H9 (cell line): ENCODE measurements around the gene MCRIP2. TPM values are rescaled to one million over a fixed set of nuclear protein-coding genes. Genes with fewer than 3 reads are reported as not detected.
A peak's percentile ranks its signal among the peaks of the same experiment; 100 is the strongest.

ENCODE experiments used
- DNase-seq: peaks from one replicate; pipeline ENCODE4 v3.0.0-alpha.2; 2017
- H2AFZ ChIP-seq: one replicate; pipeline ENCODE4 v1.6.1; 2013; ENCODE audit warnings: mild to moderate bottlenecking, low read length, control low read depth, moderate library complexity
- H2AK5ac ChIP-seq: 2 replicates; pipeline ENCODE4 v1.6.1; 2013; ENCODE audit warnings: low read length, control low read depth, mixed read lengths; ENCODE audit not compliant: insufficient read length
- H2BK120ac ChIP-seq: one replicate; pipeline ENCODE4 v1.6.1; 2013; ENCODE audit warnings: low read depth, mild to moderate bottlenecking, low read length, control low read depth, inconsistent platforms; ENCODE audit not compliant: poor library complexity, severe bottlenecking
- H2BK12ac ChIP-seq: 2 replicates; pipeline ENCODE4 v1.6.1; 2013; ENCODE audit warnings: low read length, control low read depth, mixed read lengths, low read depth; ENCODE audit not compliant: insufficient read length
- H2BK15ac ChIP-seq: 2 replicates; pipeline ENCODE4 v1.6.1; 2013; ENCODE audit warnings: low read depth, low read length, control low read depth
- H2BK20ac ChIP-seq: one replicate; pipeline ENCODE4 v1.6.1; 2013; ENCODE audit warnings: low read depth, mild to moderate bottlenecking, low read length, control low read depth, inconsistent platforms; ENCODE audit not compliant: poor library complexity, severe bottlenecking
- H2BK5ac ChIP-seq: 2 replicates; pipeline ENCODE4 v1.6.1; 2013; ENCODE audit warnings: low read length, control low read depth, mixed read lengths; ENCODE audit not compliant: insufficient read length
- H3K14ac ChIP-seq: 2 replicates; pipeline ENCODE4 v1.6.1; 2013; ENCODE audit warnings: low read length, control low read depth; ENCODE audit not compliant: insufficient read depth
- H3K18ac ChIP-seq: 2 replicates; pipeline ENCODE4 v1.6.1; 2013; ENCODE audit warnings: low read depth, mild to moderate bottlenecking, mixed read lengths, low read length, control low read depth; ENCODE audit not compliant: insufficient read length
- H3K23ac ChIP-seq: 2 replicates; pipeline ENCODE4 v1.6.1; 2013; ENCODE audit warnings: low read length, control low read depth, mixed read lengths, low read depth; ENCODE audit not compliant: insufficient read length
- H3K23me2 ChIP-seq: 2 replicates; pipeline ENCODE4 v1.6.1; 2013; ENCODE audit warnings: low read depth, mild to moderate bottlenecking, mixed read lengths, low read length, control low read depth; ENCODE audit not compliant: insufficient read length, poor library complexity, severe bottlenecking
- H3K27ac ChIP-seq: 2 replicates; pipeline ENCODE4 v1.5.1; 2013; ENCODE audit warnings: low read length, control low read depth, mixed read lengths, low read depth; ENCODE audit not compliant: insufficient read length
- H3K27me3 ChIP-seq: 2 replicates; pipeline ENCODE4 v1.6.1; 2013; ENCODE audit warnings: low read length, control low read depth, inconsistent platforms; ENCODE audit not compliant: insufficient read depth
- H3K4ac ChIP-seq: 2 replicates; pipeline ENCODE4 v1.6.1; 2013; ENCODE audit warnings: low read depth, mild to moderate bottlenecking, control low read depth, inconsistent platforms, low read length, moderate library complexity
- H3K4me1 ChIP-seq: 2 replicates; pipeline ENCODE4 v1.6.1; 2013; ENCODE audit warnings: low read length, control low read depth, inconsistent platforms; ENCODE audit not compliant: insufficient read depth
- H3K4me2 ChIP-seq: 2 replicates; pipeline ENCODE4 v1.6.1; 2013; ENCODE audit warnings: low read length, control low read depth, mixed read lengths; ENCODE audit not compliant: insufficient read length, insufficient read depth
- H3K56ac ChIP-seq: 2 replicates; pipeline ENCODE4 v1.6.1; 2013; ENCODE audit warnings: low read depth, mild to moderate bottlenecking, mixed read lengths, low read length, control low read depth; ENCODE audit not compliant: insufficient read length
- H3K79me1 ChIP-seq: 2 replicates; pipeline ENCODE4 v1.6.1; 2013; ENCODE audit warnings: low read depth, mild to moderate bottlenecking, moderate library complexity, low read length, control low read depth, inconsistent platforms; ENCODE audit not compliant: insufficient read depth, poor library complexity, severe bottlenecking
- H3K79me2 ChIP-seq: 2 replicates; pipeline ENCODE4 v1.6.1; 2013; ENCODE audit warnings: low read length, control low read depth, inconsistent platforms; ENCODE audit not compliant: insufficient read depth
- H3K9ac ChIP-seq: 2 replicates; pipeline ENCODE4 v1.6.1; 2013; ENCODE audit warnings: low read length, control low read depth, mixed read lengths; ENCODE audit not compliant: insufficient read length; ENCODE audit errors: extremely low read depth
- H3K9me3 ChIP-seq: one replicate; pipeline ENCODE4 v1.6.1; 2013; ENCODE audit warnings: low read depth, low read length, inconsistent platforms; ENCODE audit not compliant: control insufficient read depth
- H3T11ph ChIP-seq: one replicate; pipeline ENCODE4 v1.6.1; 2013; ENCODE audit warnings: mild to moderate bottlenecking, low read length, control low read depth, inconsistent platforms
- H4K20me1 ChIP-seq: one replicate; pipeline ENCODE4 v1.6.1; 2013; ENCODE audit not compliant: control insufficient read depth, insufficient read length, insufficient read depth
- H4K5ac ChIP-seq: 2 replicates; pipeline ENCODE4 v1.6.1; 2013; ENCODE audit warnings: low read depth, mild to moderate bottlenecking, mixed read lengths, low read length, control low read depth; ENCODE audit not compliant: insufficient read length
- H4K8ac ChIP-seq: replicated peaks from 2 replicates; pipeline ENCODE4 v1.6.1; 2013; ENCODE audit warnings: low read length, control low read depth, mixed read lengths, low read depth; ENCODE audit not compliant: insufficient read length
- H4K91ac ChIP-seq: 2 replicates; pipeline ENCODE4 v1.6.1; 2013; ENCODE audit warnings: low read depth, mild to moderate bottlenecking, moderate library complexity, mixed read lengths, low read length, control low read depth; ENCODE audit not compliant: insufficient read length
- H3K27ac Mint-ChIP-seq, 3 experiments: 2 replicates in 2 of 3; 3 replicates in 1 of 3; pipeline ENCODE4 v1.8.0; 2020 to 2021; ENCODE audit warnings: mixed read lengths in 3 of 3, mild to moderate bottlenecking in 1 of 3, moderate library complexity in 1 of 3
- H3K27me3 Mint-ChIP-seq: 2 replicates; pipeline ENCODE4 v1.8.0; 2021; ENCODE audit warnings: low read depth, mild to moderate bottlenecking, moderate library complexity, mixed read lengths
- H3K36me3 Mint-ChIP-seq, 3 experiments: 2 replicates in 2 of 3; 3 replicates in 1 of 3; pipeline ENCODE4 v1.8.0; 2020 to 2021; ENCODE audit warnings: low read depth in 3 of 3, mixed read lengths in 3 of 3; ENCODE audit not compliant: insufficient read depth in 1 of 3
- H3K4me1 Mint-ChIP-seq, 2 experiments: 2 replicates each; pipeline ENCODE4 v1.8.0; 2020; ENCODE audit warnings: mixed read lengths in 2 of 2
- H3K4me3 Mint-ChIP-seq, 2 experiments: 2 replicates in 1 of 2; 3 replicates in 1 of 2; pipeline ENCODE4 v1.8.0; 2020 to 2021; ENCODE audit warnings: mild to moderate bottlenecking in 2 of 2, mixed read lengths in 2 of 2, moderate library complexity in 1 of 2
- H3K9me3 Mint-ChIP-seq, 2 experiments: 2 replicates in 1 of 2; 3 replicates in 1 of 2; pipeline ENCODE4 v1.8.0; 2020; ENCODE audit warnings: mild to moderate bottlenecking in 2 of 2, mixed read lengths in 2 of 2, moderate library complexity in 1 of 2
- WGBS: extraction: QIAGEN DNeasy Blood & Tissue Kit; methylation state at CpG from one replicate; pipeline ENCODE4 v1.1.7; 2013; ENCODE audit warnings: missing lambda C conversion rate, low lambda C conversion rate, mixed read lengths; ENCODE audit not compliant: insufficient read length; ENCODE audit errors: extremely low coverage; 5-methylcytosine and 5-hydroxymethylcytosine counted together
- total RNA-seq: library from RNA; stranded (reverse); gene quantifications from 2 replicates; pipeline ENCODE4 v1.2.1, GENCODE V29; 2021
- TF ChIP-seq, protein P1 (sequence below): fragments of 200-600 bp; sonication (generic); conservative IDR thresholded peaks from 3 replicates; pipeline ENCODE4 v1.8.0; 2021; ENCODE audit warnings: antibody characterized with exemption, mild to moderate bottlenecking

The MCRIP2 gene
- total RNA-seq, 1 experiment from 2014 or later: 52.5 TPM

DNA sequence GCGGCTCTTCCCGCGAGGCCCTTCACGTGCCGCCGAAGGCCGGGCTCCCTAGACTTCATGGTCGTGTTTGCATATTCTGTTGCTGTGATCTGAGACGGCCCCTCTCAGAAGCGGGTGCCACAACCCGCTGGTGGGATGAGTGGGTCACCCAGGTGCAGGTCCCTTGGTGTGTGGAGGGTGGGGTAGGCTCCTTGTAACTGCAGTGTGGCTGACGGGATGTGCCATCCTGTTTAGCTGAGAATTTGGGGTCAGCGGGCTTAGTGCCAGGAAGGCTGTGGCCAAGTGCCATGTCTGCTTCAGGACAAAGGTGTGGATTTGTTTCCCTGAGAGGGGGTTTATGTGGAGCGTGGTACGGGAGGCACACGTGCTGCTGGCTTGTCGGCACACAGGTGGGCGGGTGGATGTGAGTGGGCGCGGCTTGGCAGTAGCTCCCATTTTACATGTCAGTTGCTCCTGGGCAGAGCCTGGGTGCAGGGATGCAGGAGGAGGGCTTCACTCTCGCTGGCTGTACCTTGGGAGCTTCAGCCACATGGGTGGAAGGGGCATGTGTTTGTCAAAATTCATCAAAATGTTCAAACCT lies 20.0 kb upstream of the MCRIP2 start:
- Histone ChIP-seq H2BK12ac (no peak overlapping the region), H3K4me2 (no peak overlapping the region), H3K4ac (no peak overlapping the region), H4K5ac (no peak overlapping the region), H2AFZ (no peak overlapping the region), H4K20me1 (no peaks in the 10 kb centered on the region), H3K23ac (no peak overlapping the region), H3K9me3 (no peaks in the 10 kb centered on the region), H3K23me2 (no peaks in the 10 kb centered on the region), H3K79me2 (no peaks in the 10 kb centered on the region), H3K9ac (no peak overlapping the region), H3T11ph (no peak overlapping the region), H4K91ac (no peak overlapping the region), H2BK5ac (no peak overlapping the region), H3K18ac (no peak overlapping the region), H3K27me3 (no peaks in the 10 kb centered on the region), H3K79me1 (no peaks in the 10 kb centered on the region), H3K56ac (no peak overlapping the region), H3K14ac (no peak overlapping the region; the same call in 1 of the 2 replicates), H2BK15ac (no peak overlapping the region), H4K8ac (no peak overlapping the region), H2AK5ac (no peak overlapping the region), H2BK120ac (no peak overlapping the region), H3K4me1 (no peaks in the 10 kb centered on the region; the same call in 1 of the 2 replicates), H2BK20ac (no peak overlapping the region), H3K27ac (no peak overlapping the region)
- Mint-ChIP-seq H3K9me3 (no peaks in the 10 kb centered on the region), H3K4me1 (peaks cover 15 to 27% of the 10 kb centered on the region in 2 experiments), H3K4me3 (no peak overlapping the region; a peak in 1 of 5 replicates), H3K27me3 (no peaks in the 10 kb centered on the region), H3K36me3 (peaks cover 0 to 8% (median 0%) of the 10 kb centered on the region in 3 experiments; a peak in 2 of 7 replicates), H3K27ac (peak overlapping the region in 1 of 3 experiments; percentile 86; a peak in 2 of 7 replicates)
- TF ChIP-seq, protein P1, sequence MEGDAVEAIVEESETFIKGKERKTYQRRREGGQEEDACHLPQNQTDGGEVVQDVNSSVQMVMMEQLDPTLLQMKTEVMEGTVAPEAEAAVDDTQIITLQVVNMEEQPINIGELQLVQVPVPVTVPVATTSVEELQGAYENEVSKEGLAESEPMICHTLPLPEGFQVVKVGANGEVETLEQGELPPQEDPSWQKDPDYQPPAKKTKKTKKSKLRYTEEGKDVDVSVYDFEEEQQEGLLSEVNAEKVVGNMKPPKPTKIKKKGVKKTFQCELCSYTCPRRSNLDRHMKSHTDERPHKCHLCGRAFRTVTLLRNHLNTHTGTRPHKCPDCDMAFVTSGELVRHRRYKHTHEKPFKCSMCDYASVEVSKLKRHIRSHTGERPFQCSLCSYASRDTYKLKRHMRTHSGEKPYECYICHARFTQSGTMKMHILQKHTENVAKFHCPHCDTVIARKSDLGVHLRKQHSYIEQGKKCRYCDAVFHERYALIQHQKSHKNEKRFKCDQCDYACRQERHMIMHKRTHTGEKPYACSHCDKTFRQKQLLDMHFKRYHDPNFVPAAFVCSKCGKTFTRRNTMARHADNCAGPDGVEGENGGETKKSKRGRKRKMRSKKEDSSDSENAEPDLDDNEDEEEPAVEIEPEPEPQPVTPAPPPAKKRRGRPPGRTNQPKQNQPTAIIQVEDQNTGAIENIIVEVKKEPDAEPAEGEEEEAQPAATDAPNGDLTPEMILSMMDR: no peak
- no peak for DNase-seq
- no CpG with 5 or more reads among the region's 21 CpGs for WGBS
